ENCODE data around the gene PSME3IP1.
A peak's percentile ranks its signal among the peaks of the same experiment; 100 is the strongest.

The PSME3IP1 gene

GRCh38 chr16:57166951-57167350 is 18.9 kb downstream of the PSME3IP1 start:
- no peak overlapping the region for H3K27ac Mint-ChIP-seq
- DNase-seq = no peak

GRCh38 chr16:57166451-57166850 is 19.4 kb downstream of the PSME3IP1 start:
- H3K4me3 Mint-ChIP-seq = no peak overlapping the region
- H3K27me3 Mint-ChIP-seq = no peaks in the 10 kb centered on the region
- H3K4me1 Mint-ChIP-seq (ENCODE audit: low read depth) = peaks cover 2% of the 10 kb centered on the region
- peaks cover 86% of the 10 kb centered on the region for H3K36me3 Mint-ChIP-seq (ENCODE audit: low read depth)
- H3K9me3 Mint-ChIP-seq = no peaks in the 10 kb centered on the region
- DNase-seq = no peak
- no peak overlapping the region for H3K27ac Mint-ChIP-seq

More at GRCh38 chr16:57166951-57167350, 18.9 kb downstream of the PSME3IP1 start:
- H3K4me3 Mint-ChIP-seq = no peak overlapping the region
- no peaks in the 10 kb centered on the region for H3K9me3 Mint-ChIP-seq
- H3K27me3 Mint-ChIP-seq = no peaks in the 10 kb centered on the region
- H3K4me1 Mint-ChIP-seq (ENCODE audit: low read depth) = peaks cover 2% of the 10 kb centered on the region
- H3K36me3 Mint-ChIP-seq (ENCODE audit: low read depth) = peaks cover 88% of the 10 kb centered on the region

- H3K9me3 Mint-ChIP-seq = no peaks in the 10 kb centered on the region
- peaks cover 86% of the 10 kb centered on the region for H3K36me3 Mint-ChIP-seq (ENCODE audit: low read depth)
- H3K27ac Mint-ChIP-seq = no peak overlapping the region
- H3K27me3 Mint-ChIP-seq = no peaks in the 10 kb centered on the region
- no peak overlapping the region for H3K4me3 Mint-ChIP-seq
- DNase-seq = no peak
- peaks cover 2% of the 10 kb centered on the region for H3K4me1 Mint-ChIP-seq (ENCODE audit: low read depth)
Measured at GRCh38 chr16:57165938-57166337, 19.9 kb downstream of the PSME3IP1 start.

- H3K4me1 Mint-ChIP-seq (ENCODE audit: low read depth) = peaks cover 2% of the 10 kb centered on the region
- H3K27me3 Mint-ChIP-seq = no peaks in the 10 kb centered on the region
- H3K9me3 Mint-ChIP-seq = no peaks in the 10 kb centered on the region
- peaks cover 86% of the 10 kb centered on the region for H3K36me3 Mint-ChIP-seq (ENCODE audit: low read depth)
- H3K4me3 Mint-ChIP-seq = no peak overlapping the region
- no peak for DNase-seq
- no peak overlapping the region for H3K27ac Mint-ChIP-seq
Measured at GRCh38 chr16:57165483-57165882, 20.4 kb downstream of the PSME3IP1 start.

- H3K9me3 Mint-ChIP-seq = no peaks in the 10 kb centered on the region
- peaks cover 7% of the 10 kb centered on the region for H3K4me1 Mint-ChIP-seq (ENCODE audit: low read depth)
- H3K36me3 Mint-ChIP-seq (ENCODE audit: low read depth) = peaks cover 82% of the 10 kb centered on the region
- H3K27ac Mint-ChIP-seq = no peak overlapping the region
- no peak overlapping the region for H3K4me3 Mint-ChIP-seq
- DNase-seq = no peak
- H3K27me3 Mint-ChIP-seq = no peaks in the 10 kb centered on the region
Measured at GRCh38 chr16:57163842-57164241, 22.0 kb downstream of the PSME3IP1 start.

- peaks cover 11% of the 10 kb centered on the region for H3K4me1 Mint-ChIP-seq (ENCODE audit: low read depth)
- no peaks in the 10 kb centered on the region for H3K27me3 Mint-ChIP-seq
- no peaks in the 10 kb centered on the region for H3K9me3 Mint-ChIP-seq
- H3K36me3 Mint-ChIP-seq (ENCODE audit: low read depth) = peaks cover 91% of the 10 kb centered on the region
- H3K4me3 Mint-ChIP-seq = no peak overlapping the region
- no peak overlapping the region for H3K27ac Mint-ChIP-seq
- no peak for DNase-seq
Measured at GRCh38 chr16:57159447-57159846, 26.4 kb downstream of the PSME3IP1 start.

GRCh38 chr16:57157533-57157932 is 28.3 kb downstream of the PSME3IP1 start:
- peaks cover 93% of the 10 kb centered on the region for H3K36me3 Mint-ChIP-seq (ENCODE audit: low read depth)

GRCh38 chr16:57156351-57156703 is 29.5 kb downstream of the PSME3IP1 start:
- Mint-ChIP-seq H3K27ac (no peak overlapping the region), H3K9me3 (no peaks in the 10 kb centered on the region), H3K4me1 (ENCODE audit: low read depth) (peaks cover 20% of the 10 kb centered on the region), H3K36me3 (ENCODE audit: low read depth) (peaks cover 92% of the 10 kb centered on the region), H3K27me3 (no peaks in the 10 kb centered on the region), H3K4me3 (no peak overlapping the region)
- DNase-seq = no peak

More at GRCh38 chr16:57157533-57157932, 28.3 kb downstream of the PSME3IP1 start:
- H3K27me3 Mint-ChIP-seq = no peaks in the 10 kb centered on the region
- H3K4me1 Mint-ChIP-seq (ENCODE audit: low read depth) = peaks cover 15% of the 10 kb centered on the region
- no peaks in the 10 kb centered on the region for H3K9me3 Mint-ChIP-seq
- H3K4me3 Mint-ChIP-seq = no peak overlapping the region
- no peak for DNase-seq
- H3K27ac Mint-ChIP-seq = no peak overlapping the region

GRCh38 chr16:57155702-57156350 is 30.0 kb downstream of the PSME3IP1 start:
- H3K4me1 Mint-ChIP-seq (ENCODE audit: low read depth) = peaks cover 20% of the 10 kb centered on the region
- no peaks in the 10 kb centered on the region for H3K27me3 Mint-ChIP-seq
- H3K4me3 Mint-ChIP-seq = no peak overlapping the region
- peak overlapping the region; percentile 60 for H3K27ac Mint-ChIP-seq
- no peaks in the 10 kb centered on the region for H3K9me3 Mint-ChIP-seq
- H3K36me3 Mint-ChIP-seq (ENCODE audit: low read depth) = peaks cover 90% of the 10 kb centered on the region
- DNase-seq = no peak

GRCh38 chr16:57153841-57154240 is 32.0 kb downstream of the PSME3IP1 start:
- no peaks in the 10 kb centered on the region for H3K9me3 Mint-ChIP-seq
- no peak for DNase-seq
- peaks cover 15% of the 10 kb centered on the region for H3K4me1 Mint-ChIP-seq (ENCODE audit: low read depth)
- H3K27me3 Mint-ChIP-seq = no peaks in the 10 kb centered on the region
- H3K36me3 Mint-ChIP-seq (ENCODE audit: low read depth) = peaks cover 80% of the 10 kb centered on the region
- no peak overlapping the region for H3K4me3 Mint-ChIP-seq
- H3K27ac Mint-ChIP-seq = no peak overlapping the region

GRCh38 chr16:57152096-57153093 is 33.4 kb downstream of the PSME3IP1 start:
- DNase-seq = no peak
- Mint-ChIP-seq H3K36me3 (ENCODE audit: low read depth) (peaks cover 67% of the 10 kb centered on the region), H3K27me3 (no peaks in the 10 kb centered on the region), H3K27ac (peak overlapping the region; percentile 20), H3K4me3 (no peak overlapping the region), H3K9me3 (no peaks in the 10 kb centered on the region), H3K4me1 (ENCODE audit: low read depth) (peaks cover 15% of the 10 kb centered on the region)

GRCh38 chr16:57151369-57151768 is 34.5 kb downstream of the PSME3IP1 start:
- H3K27ac Mint-ChIP-seq = no peak overlapping the region
- peaks cover 56% of the 10 kb centered on the region for H3K36me3 Mint-ChIP-seq (ENCODE audit: low read depth)
- H3K4me3 Mint-ChIP-seq = no peak overlapping the region
- H3K9me3 Mint-ChIP-seq = no peaks in the 10 kb centered on the region
- H3K27me3 Mint-ChIP-seq = no peaks in the 10 kb centered on the region
- no peak for DNase-seq
- H3K4me1 Mint-ChIP-seq (ENCODE audit: low read depth) = peaks cover 12% of the 10 kb centered on the region

- H3K4me3 Mint-ChIP-seq = no peak overlapping the region
Measured at GRCh38 chr16:57150682-57151330, 35.0 kb downstream of the PSME3IP1 start.

GRCh38 chr16:57149391-57149790 is 36.4 kb downstream of the PSME3IP1 start:
- Mint-ChIP-seq H3K36me3 (ENCODE audit: low read depth) (peaks cover 37% of the 10 kb centered on the region), H3K27me3 (no peaks in the 10 kb centered on the region), H3K9me3 (no peaks in the 10 kb centered on the region), H3K27ac (no peak overlapping the region), H3K4me1 (ENCODE audit: low read depth) (peaks cover 13% of the 10 kb centered on the region), H3K4me3 (no peak overlapping the region)
- DNase-seq = no peak

More at GRCh38 chr16:57150682-57151330, 35.0 kb downstream of the PSME3IP1 start:
- H3K4me1 Mint-ChIP-seq (ENCODE audit: low read depth) = peaks cover 9% of the 10 kb centered on the region
- DNase-seq = no peak
- no peak overlapping the region for H3K27ac Mint-ChIP-seq
- H3K36me3 Mint-ChIP-seq (ENCODE audit: low read depth) = peaks cover 51% of the 10 kb centered on the region
- no peaks in the 10 kb centered on the region for H3K27me3 Mint-ChIP-seq
- no peaks in the 10 kb centered on the region for H3K9me3 Mint-ChIP-seq
